ENCODE data around the gene BCDIN3D.
"Not testable (repeated sequence)": the region's sequence is repeated elsewhere in the genome, so short reads cannot be mapped to it uniquely, and the experiment has no call there.

Gene BCDIN3D

GRCh38 chr12:49865109-49865781 lies 22.3 kb upstream of the BCDIN3D start:
- no peak for TF ChIP-seq ZFX (IDR thresholded peaks at IDR 0.05)
- TF ChIP-seq, protein P1, sequence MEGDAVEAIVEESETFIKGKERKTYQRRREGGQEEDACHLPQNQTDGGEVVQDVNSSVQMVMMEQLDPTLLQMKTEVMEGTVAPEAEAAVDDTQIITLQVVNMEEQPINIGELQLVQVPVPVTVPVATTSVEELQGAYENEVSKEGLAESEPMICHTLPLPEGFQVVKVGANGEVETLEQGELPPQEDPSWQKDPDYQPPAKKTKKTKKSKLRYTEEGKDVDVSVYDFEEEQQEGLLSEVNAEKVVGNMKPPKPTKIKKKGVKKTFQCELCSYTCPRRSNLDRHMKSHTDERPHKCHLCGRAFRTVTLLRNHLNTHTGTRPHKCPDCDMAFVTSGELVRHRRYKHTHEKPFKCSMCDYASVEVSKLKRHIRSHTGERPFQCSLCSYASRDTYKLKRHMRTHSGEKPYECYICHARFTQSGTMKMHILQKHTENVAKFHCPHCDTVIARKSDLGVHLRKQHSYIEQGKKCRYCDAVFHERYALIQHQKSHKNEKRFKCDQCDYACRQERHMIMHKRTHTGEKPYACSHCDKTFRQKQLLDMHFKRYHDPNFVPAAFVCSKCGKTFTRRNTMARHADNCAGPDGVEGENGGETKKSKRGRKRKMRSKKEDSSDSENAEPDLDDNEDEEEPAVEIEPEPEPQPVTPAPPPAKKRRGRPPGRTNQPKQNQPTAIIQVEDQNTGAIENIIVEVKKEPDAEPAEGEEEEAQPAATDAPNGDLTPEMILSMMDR (conservative IDR thresholded peaks at IDR 0.05) = no peak
- H3K27ac ChIP-seq = no peak overlapping the region

DNA sequence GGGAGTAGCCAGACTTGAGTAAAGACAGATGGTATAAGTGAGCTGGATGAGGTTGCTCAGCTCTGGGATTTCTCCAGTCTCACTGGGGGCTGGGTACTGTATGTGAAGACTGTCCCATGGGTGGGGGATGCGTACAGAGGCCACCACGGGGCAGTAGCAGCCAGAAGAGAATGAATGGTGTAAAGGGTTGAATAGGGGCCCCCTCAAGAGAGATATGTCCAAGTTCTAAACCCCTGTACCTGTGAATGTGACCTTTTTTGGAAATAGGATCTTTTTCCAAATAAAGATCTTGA lies 21.8 kb upstream of the BCDIN3D start:
- no peak for TF ChIP-seq ZFX (IDR thresholded peaks at IDR 0.05)
- TF ChIP-seq, protein P1 (conservative IDR thresholded peaks at IDR 0.05) = no peak
- no peak overlapping the region for H3K27ac ChIP-seq

GRCh38 chr12:49863946-49864797 lies 21.3 kb upstream of the BCDIN3D start:
- no peak overlapping the region for H3K27ac ChIP-seq

DNA sequence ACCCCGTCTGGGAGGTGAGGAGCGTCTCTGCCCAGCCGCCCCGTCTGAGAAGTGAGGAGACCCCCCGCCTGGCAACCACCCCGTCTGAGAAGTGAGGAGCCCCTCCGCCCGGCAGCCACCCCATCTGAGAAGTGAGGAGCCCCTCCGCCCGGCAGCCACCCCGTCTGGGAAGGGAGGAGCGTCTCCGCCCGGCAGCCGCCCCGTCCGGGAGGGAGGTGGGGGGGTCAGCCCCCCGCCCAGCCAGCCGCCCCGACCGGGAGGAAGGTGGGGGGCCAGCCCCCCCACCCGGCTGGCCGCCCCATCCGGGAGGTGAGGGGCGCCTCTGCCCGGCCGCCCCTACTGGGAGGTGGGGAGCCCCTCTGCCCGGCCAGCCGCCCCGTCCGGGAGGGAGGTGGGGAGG lies 18.0 kb upstream of the BCDIN3D start:
- H3K27ac ChIP-seq = not testable (repeated sequence)

More at GRCh38 chr12:49863946-49864797, 21.3 kb upstream of the BCDIN3D start:
- TF ChIP-seq, protein P1 (conservative IDR thresholded peaks at IDR 0.05) = no peak
- no peak for TF ChIP-seq ZFX (IDR thresholded peaks at IDR 0.05)

DNA sequence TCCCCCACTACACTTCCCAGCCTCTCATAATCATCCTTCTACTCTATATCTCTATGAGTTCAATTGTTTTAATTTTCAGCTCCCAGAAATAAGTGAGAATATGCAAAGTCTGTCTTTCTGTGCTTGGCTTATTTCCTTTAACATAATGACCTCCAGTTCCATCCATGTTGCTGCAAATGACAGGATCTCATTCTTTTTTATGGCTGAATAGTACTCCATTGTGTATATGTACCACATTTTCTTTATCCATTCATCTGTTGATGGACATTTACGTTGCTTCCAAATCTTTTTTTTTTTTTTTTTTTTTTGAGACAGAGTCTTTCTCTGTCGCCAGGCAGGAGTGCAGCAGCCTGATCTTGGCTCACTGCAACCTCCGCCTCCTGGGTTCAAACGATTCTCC lies 13.0 kb upstream of the BCDIN3D start:
- H3K27ac ChIP-seq = not testable (repeated sequence)

DNA sequence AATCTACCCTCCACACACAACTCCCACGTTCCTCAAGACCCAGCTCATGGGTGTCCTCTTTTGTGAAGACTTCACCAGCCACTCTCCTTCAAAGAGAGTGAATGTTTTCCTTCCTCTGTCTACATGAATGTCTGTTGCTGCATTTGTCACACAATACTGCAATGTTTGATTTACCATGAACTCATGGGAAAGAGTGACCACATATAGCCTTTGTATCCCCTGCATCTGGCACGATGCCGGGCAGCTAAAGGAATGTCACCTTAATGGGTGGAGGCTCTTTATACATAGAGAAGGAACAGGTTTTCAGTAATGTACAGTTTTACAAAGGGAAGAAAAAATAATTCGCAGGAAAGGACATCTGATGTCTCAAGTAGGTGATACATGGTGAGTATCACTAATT lies 12.1 kb upstream of the BCDIN3D start:
- TF ChIP-seq ZFX (IDR thresholded peaks at IDR 0.05) = no peak
- TF ChIP-seq, protein P1 (conservative IDR thresholded peaks at IDR 0.05) = no peak
- H3K27ac ChIP-seq = no peak overlapping the region

DNA sequence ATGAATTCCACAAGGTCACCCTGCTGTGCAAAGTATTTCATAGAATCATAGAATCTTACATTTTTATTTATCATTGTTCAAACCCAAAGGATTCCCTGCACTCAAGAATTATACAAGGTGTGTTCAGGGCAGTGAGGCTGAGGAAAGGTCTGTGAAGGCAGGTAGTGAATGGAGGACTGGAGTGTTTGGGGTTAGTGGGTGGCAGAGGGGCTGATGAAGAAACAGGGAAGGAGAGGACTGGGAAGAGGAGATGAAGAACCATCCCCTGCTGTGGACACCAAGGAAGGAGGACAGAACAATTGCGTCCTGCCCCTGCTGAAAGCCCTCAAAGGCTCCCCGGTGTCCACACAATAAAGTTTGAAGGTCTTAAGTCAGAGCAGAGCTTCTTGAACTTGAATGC lies 10.8 kb upstream of the BCDIN3D start:
- H3K27ac ChIP-seq = no peak overlapping the region
- TF ChIP-seq, protein P1 (conservative IDR thresholded peaks at IDR 0.05) = no peak
- no peak for TF ChIP-seq ZFX (IDR thresholded peaks at IDR 0.05)

GRCh38 chr12:49847161-49847560 lies 4.3 kb upstream of the BCDIN3D start:
- no peak overlapping the region for H3K27ac ChIP-seq
- no peak for TF ChIP-seq ZFX (IDR thresholded peaks at IDR 0.05)
- TF ChIP-seq, protein P1 (conservative IDR thresholded peaks at IDR 0.05) = no peak

All from C4-2B (cell line).